Caco-2 (cell line): ENCODE measurements around the gene VWA2. TPM values are rescaled to one million over a fixed set of nuclear protein-coding genes. Genes with fewer than 3 reads are reported as not detected.
"Not testable (repeated sequence)": the region's sequence is repeated elsewhere in the genome, so short reads cannot be mapped to it uniquely, and the experiment has no call there.

Experiments
- BruUV-seq: library from RNA; stranded (reverse); fragments of 400-500 nt; replicated peaks from 2 replicates; lab custom pipeline; 2021; lab: Mats Ljungman, UMichigan
- CTCF ChIA-PET: fragments of 300-600 bp; sonication (Branson Sonifier 250); formaldehyde crosslinking; loops from one replicate; lab custom pipeline; 2022; ENCODE audit warnings: antibody characterized with exemption; lab: Charles Lee
- POLR2A ChIA-PET: fragments of 300-600 bp; sonication (Branson Sonifier 250); formaldehyde crosslinking; loops from one replicate; lab custom pipeline; 2022; ENCODE audit warnings: antibody characterized with exemption; lab: Charles Lee
- DNase-seq, 2 experiments: peaks; one replicate each; pipeline versions ENCODE4 v3.0.0 to v3.0.0-alpha.2; 2020 to 2022
- H3K27me3 ChIP-seq: replicated peaks from 2 replicates; pipeline ENCODE4 v1.6.0; 2011; ENCODE audit warnings: low read length; ENCODE audit not compliant: control insufficient read depth, insufficient read depth
- H3K36me3 ChIP-seq: 2 replicates; pipeline ENCODE4 v1.5.1; 2011; ENCODE audit warnings: low read length; ENCODE audit not compliant: control insufficient read depth, insufficient read depth
- H3K4me1 ChIP-seq: fragments of 250-450 bp; sonication (Bioruptor Pico); 2 replicates; pipeline ENCODE4 v1.5.1; 2020; ENCODE audit warnings: mild to moderate bottlenecking
- H3K4me3 ChIP-seq: 2 replicates; pipeline ENCODE4 v1.5.1; 2011; ENCODE audit warnings: low read depth, mild to moderate bottlenecking, control low read depth, low read length
- H3K9me3 ChIP-seq: fragments of 250-450 bp; sonication (Bioruptor Pico); 2 replicates; pipeline ENCODE4 v1.5.1; 2020; ENCODE audit warnings: mild to moderate bottlenecking, moderate library complexity
- H3K27ac Mint-ChIP-seq: one replicate; pipeline ENCODE4 v1.8.0; 2022; ENCODE audit warnings: mixed read lengths; ENCODE audit not compliant: unreplicated experiment
- H3K27me3 Mint-ChIP-seq: one replicate; pipeline ENCODE4 v1.8.0; 2022; ENCODE audit warnings: mixed read lengths; ENCODE audit not compliant: insufficient read depth, unreplicated experiment
- H3K36me3 Mint-ChIP-seq: one replicate; pipeline ENCODE4 v1.8.0; 2022; ENCODE audit warnings: mild to moderate bottlenecking, mixed read lengths; ENCODE audit not compliant: insufficient read depth, unreplicated experiment
- H3K4me1 Mint-ChIP-seq: one replicate; pipeline ENCODE4 v1.8.0; 2022; ENCODE audit warnings: low read depth, mixed read lengths; ENCODE audit not compliant: unreplicated experiment
- H3K4me3 Mint-ChIP-seq: one replicate; pipeline ENCODE4 v1.8.0; 2022; ENCODE audit warnings: mild to moderate bottlenecking, moderate library complexity, mixed read lengths; ENCODE audit not compliant: unreplicated experiment
- H3K9me3 Mint-ChIP-seq: one replicate; pipeline ENCODE4 v1.8.0; 2022; ENCODE audit warnings: mixed read lengths; ENCODE audit not compliant: unreplicated experiment
- CTCF ChIP-seq, 2 experiments: fragments of 200-600 bp in 1 of 2; IDR thresholded peaks; 1 replicate in 1 of 2; 2 replicates in 1 of 2; pipeline versions ENCODE4 v1.5.1 to v1.8.0; 2011 to 2022; ENCODE audit warnings: antibody characterized with exemption in 1 of 2, control low read depth in 1 of 2, inconsistent platforms in 1 of 2, low read depth in 1 of 2, low read length in 1 of 2, mild to moderate bottlenecking in 1 of 2, moderate library complexity in 1 of 2; ENCODE audit not compliant: insufficient read depth in 1 of 2, severe bottlenecking in 1 of 2, unreplicated experiment in 1 of 2
- intact Hi-C: fragments of 100-400 bp; cut with micrococcal nuclease; formaldehyde crosslinking; loops from one replicate; pipeline ENCODE4 v1.10.0; 2022; ENCODE audit not compliant: unreplicated experiment
- total RNA-seq: library from RNA; stranded (reverse); gene quantifications from 2 replicates; pipeline ENCODE4 v1.2.3, GENCODE V29; 2022

Gene VWA2
- total RNA-seq, 1 experiment from 2014 or later = 1.2 TPM

DNA sequence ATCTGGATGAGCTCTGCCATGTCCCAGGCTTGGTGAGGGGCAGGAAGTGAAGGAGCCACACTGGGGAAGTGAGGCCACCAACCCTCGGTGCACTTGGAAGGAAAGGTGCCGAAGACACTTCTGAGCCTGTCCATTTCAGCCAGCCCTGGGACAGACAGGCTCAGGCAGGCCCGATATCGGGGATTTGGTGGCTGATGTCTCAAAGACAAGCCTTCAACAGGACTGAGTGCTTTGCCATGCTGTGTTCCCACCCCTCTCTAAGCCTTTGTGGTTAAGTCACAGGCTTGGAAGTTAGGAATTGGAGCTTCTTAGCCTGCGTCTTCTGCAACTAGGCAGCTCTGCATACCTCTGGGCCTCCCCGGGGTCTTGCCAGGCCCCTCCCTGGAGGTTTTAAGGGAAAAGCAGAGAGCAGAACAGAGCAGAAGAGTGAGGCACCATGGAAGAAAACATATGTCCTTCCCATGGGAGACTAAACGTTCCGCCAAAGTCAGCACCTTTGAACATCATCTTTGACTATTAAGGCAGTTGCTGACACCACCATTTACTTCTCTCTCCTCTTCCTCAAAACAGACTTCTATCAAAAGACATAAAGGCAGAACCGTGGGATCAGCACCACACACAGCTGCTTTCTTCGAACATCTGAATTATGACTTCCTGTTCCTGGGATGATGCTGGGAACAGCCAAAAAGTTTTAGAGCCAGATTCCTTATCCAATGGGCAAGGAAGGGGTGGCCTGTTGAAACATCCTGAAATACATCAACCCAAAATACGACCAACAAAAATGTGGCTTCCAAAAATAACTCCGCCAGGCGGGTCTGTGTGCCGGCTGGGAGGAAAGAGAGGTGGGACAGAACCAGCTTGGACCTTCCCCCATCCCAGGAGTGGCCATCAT, 93.5 kb downstream of the VWA2 start:
- H3K9me3 Mint-ChIP-seq = no peaks in the 10 kb centered on the region
- peaks cover 14% of the 10 kb centered on the region for H3K4me1 Mint-ChIP-seq
- no peak overlapping the region for H3K4me3 Mint-ChIP-seq
- H3K27ac Mint-ChIP-seq = no peak overlapping the region
- H3K36me3 ChIP-seq = no peaks in the 10 kb centered on the region
- peaks cover 15% of the 10 kb centered on the region for H3K4me1 ChIP-seq
- ChIA-PET CTCF (no interaction called here), POLR2A (no interaction called here)
- H3K36me3 Mint-ChIP-seq = no peaks in the 10 kb centered on the region
- no TSS peak for BruUV-seq
- DNase-seq = no peak
- H3K27me3 Mint-ChIP-seq = no peaks in the 10 kb centered on the region
- intact Hi-C loops = no loop called here
- H3K9me3 ChIP-seq = no peaks in the 10 kb centered on the region
- TF ChIP-seq CTCF (IDR thresholded peaks at IDR 0.05; ENCODE audit: insufficient read depth in 1 of 2, low read depth in 1 of 2, low read length in 1 of 2, severe bottlenecking in 1 of 2, unreplicated experiment in 1 of 2) = no peak
- no peak overlapping the region for H3K4me3 ChIP-seq
- no peaks in the 10 kb centered on the region for H3K27me3 ChIP-seq

DNA sequence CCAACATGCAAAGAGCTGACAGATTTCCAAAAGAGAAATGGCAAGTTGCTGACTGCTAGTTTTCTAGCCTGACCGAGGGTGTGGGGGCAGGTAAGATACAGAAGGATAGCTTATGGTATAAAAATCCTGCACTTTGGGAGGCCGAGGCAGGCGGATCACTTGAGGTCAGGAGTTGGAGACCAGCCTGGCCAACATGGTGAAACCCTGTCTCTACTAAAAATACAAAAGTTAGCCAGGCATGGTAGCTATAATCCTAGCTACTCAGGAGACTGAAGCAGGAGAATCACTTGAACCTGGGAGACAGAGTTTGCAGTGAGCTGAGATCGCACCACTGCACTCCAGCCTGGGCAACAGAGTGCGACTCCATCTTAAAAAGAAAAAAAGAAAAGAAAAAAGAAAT, 94.4 kb downstream of the VWA2 start:
- H3K27me3 Mint-ChIP-seq, DNase-seq, BruUV-seq, intact Hi-C loops, POLR2A ChIA-PET, H3K27ac Mint-ChIP-seq, H3K4me1 ChIP-seq, H3K4me3 ChIP-seq, H3K36me3 ChIP-seq, H3K4me3 Mint-ChIP-seq, H3K9me3 Mint-ChIP-seq, H3K9me3 ChIP-seq, H3K27me3 ChIP-seq, H3K36me3 Mint-ChIP-seq, CTCF ChIA-PET: not testable (repeated sequence)
- peaks cover 14% of the 10 kb centered on the region for H3K4me1 Mint-ChIP-seq

GRCh38 chr10:114334301-114334700, 95.2 kb downstream of the VWA2 start:
- Mint-ChIP-seq H3K36me3 (no peaks in the 10 kb centered on the region), H3K4me1 (peaks cover 14% of the 10 kb centered on the region), H3K27ac (no peak overlapping the region), H3K9me3 (no peaks in the 10 kb centered on the region), H3K27me3 (no peaks in the 10 kb centered on the region), H3K4me3 (no peak overlapping the region)
- no peak overlapping the region for H3K4me3 ChIP-seq
- intact Hi-C loops = no loop called here
- no peaks in the 10 kb centered on the region for H3K9me3 ChIP-seq
- H3K27me3 ChIP-seq = no peaks in the 10 kb centered on the region
- no peak for TF ChIP-seq CTCF (IDR thresholded peaks at IDR 0.05; ENCODE audit: insufficient read depth in 1 of 2, low read depth in 1 of 2, low read length in 1 of 2, severe bottlenecking in 1 of 2, unreplicated experiment in 1 of 2)
- no TSS peak for BruUV-seq
- CTCF ChIA-PET = no interaction called here
- no peak for DNase-seq
- peaks cover 8% of the 10 kb centered on the region for H3K4me1 ChIP-seq
- no peaks in the 10 kb centered on the region for H3K36me3 ChIP-seq
- POLR2A ChIA-PET = no interaction called here
